Psoas muscle (tissue), 8 donors: ENCODE results near the gene IQCM. TPM values are rescaled to one million over a fixed set of nuclear protein-coding genes. Genes with fewer than 3 reads are reported as not detected.

ENCODE experiments used
- ATAC-seq, 4 donors: fragments of 200-7000 bp; cut with Tn5 transposase; one replicate each; pipeline ENCODE4 v1.9.1; 2020; ENCODE audit warnings: moderate library complexity in 3 of 4, mild to moderate bottlenecking in 2 of 4
- DNase-seq, 2 donors: peaks; one replicate each; pipeline ENCODE4 v3.0.0-alpha.2; 2020
- H3K27ac ChIP-seq: fragments of 200-600 bp; one replicate; pipeline ENCODE4 v1.8.0; 2022
- H3K27me3 ChIP-seq, 3 donors: fragments of 200-600 bp in 1 of 3; one replicate each; pipeline versions ENCODE4 v1.6.1 to v1.8.0; 2013 to 2022; ENCODE audit warnings: low read length in 2 of 3, mild to moderate bottlenecking in 2 of 3, moderate library complexity in 1 of 3; ENCODE audit not compliant: insufficient read depth in 3 of 3
- H3K36me3 ChIP-seq, 2 donors: fragments of 200-600 bp in 1 of 2; one replicate each; pipeline versions ENCODE4 v1.6.1 to v1.8.0; 2013 to 2022; ENCODE audit warnings: low read depth in 1 of 2, mild to moderate bottlenecking in 1 of 2, moderate library complexity in 1 of 2; ENCODE audit not compliant: insufficient read depth in 1 of 2
- H3K4me1 ChIP-seq: fragments of 200-600 bp; one replicate; pipeline ENCODE4 v1.8.0; 2022
- H3K4me3 ChIP-seq: fragments of 200-600 bp; one replicate; pipeline ENCODE4 v1.8.0; 2022; ENCODE audit warnings: mild to moderate bottlenecking
- H3K9me3 ChIP-seq: fragments of 200-600 bp; one replicate; pipeline ENCODE4 v1.8.0; 2022
- CTCF ChIP-seq: fragments of 200-600 bp; IDR thresholded peaks from one replicate; pipeline ENCODE4 v1.8.0; 2022; ENCODE audit warnings: antibody characterized with exemption
- WGBS, 3 donors: extraction: QIAGEN DNeasy Blood & Tissue Kit; methylation state at CpG; one replicate each; pipeline versions ENCODE4 v1.1.6 to v1.1.7; 2013; 5-methylcytosine and 5-hydroxymethylcytosine counted together
- intact Hi-C, 2 donors: fragments of 100-400 bp; cut with DNase I; formaldehyde crosslinking; loops; one replicate each; pipeline versions ENCODE4 v1.11.0 to v1.14.2; 2022
- polyA plus RNA-seq, 3 donors: library from polyadenylated mRNA; stranded (reverse); fragments of 200-250 nt; gene quantifications; one replicate each; pipeline ENCODE4 v1.2.3, GENCODE V29; 2013
- total RNA-seq, 4 donors: library from RNA; stranded (reverse); fragmentation: NEBNext Ultra II Directional in 2 of 4; extraction: Animal tissue kit (Norgen Biotek cat#: 25700) in 2 of 4; gene quantifications; one replicate each; pipeline versions ENCODE4 v1.2.1 to v1.2.4, GENCODE V29; 2021 to 2023
- donor health status: healthy with polysubstance abuse.
- donor health status: DM: no; HTN: no; CAD: no; lungs with moderate emphysema.
- donor health status: Bipolar disorder and iron deficiency.
- donor health status: healthy.
- donor health status: DM: yes; HTN: yes; CAD: no.
- donor health status: DM: no; HTN: no; CAD: no.
- donor health status: DM: no; HTN: no; CAD: no.
- donor health status: DM: yes; HTN: yes; CAD: no.

The IQCM gene
- total and polyA plus RNA-seq, 7 donors = 1.1 TPM; not detected in 6

- Histone ChIP-seq H3K4me3 (no peak overlapping the region), H3K27ac (no peak overlapping the region), H3K36me3 (no peaks in the 10 kb centered on the region), H3K4me1 (no peaks in the 10 kb centered on the region), H3K9me3 (peaks cover 1% of the 10 kb centered on the region), H3K27me3 (no peaks in the 10 kb centered on the region)
- intact Hi-C loops = no loop called here
- no peak for TF ChIP-seq CTCF
- DNase-seq (no peak), ATAC-seq (no peak)
- 51 to 65% (median 57%) methylated on average over 3 of the region's 3 CpGs for WGBS, 3 donors
Observed at GRCh38 chr4:149328161-149328560, 487.5 kb downstream of the IQCM start.

GRCh38 chr4:149322203-149322602 lies 493.4 kb downstream of the IQCM start:
- no peaks in the 10 kb centered on the region for H3K27me3 ChIP-seq
- H3K4me1 ChIP-seq = no peaks in the 10 kb centered on the region
- 85 to 90% (median 85%) methylated on average over 1 of the region's 1 CpG for WGBS, 3 donors
- H3K36me3 ChIP-seq = no peaks in the 10 kb centered on the region
- ATAC-seq (no peak), DNase-seq (no peak)
- intact Hi-C loops = no loop called here
- no peak overlapping the region for H3K27ac ChIP-seq
- no peak for TF ChIP-seq CTCF
- H3K9me3 ChIP-seq = peaks cover 8% of the 10 kb centered on the region
- no peak overlapping the region for H3K4me3 ChIP-seq

- WGBS, 3 donors = 67 to 78% (median 72%) methylated on average over 1 of the region's 1 CpG
- intact Hi-C loops = no loop called here
- H3K27ac ChIP-seq = no peak overlapping the region
Observed at GRCh38 chr4:149321438-149321837, 494.2 kb downstream of the IQCM start.

DNA sequence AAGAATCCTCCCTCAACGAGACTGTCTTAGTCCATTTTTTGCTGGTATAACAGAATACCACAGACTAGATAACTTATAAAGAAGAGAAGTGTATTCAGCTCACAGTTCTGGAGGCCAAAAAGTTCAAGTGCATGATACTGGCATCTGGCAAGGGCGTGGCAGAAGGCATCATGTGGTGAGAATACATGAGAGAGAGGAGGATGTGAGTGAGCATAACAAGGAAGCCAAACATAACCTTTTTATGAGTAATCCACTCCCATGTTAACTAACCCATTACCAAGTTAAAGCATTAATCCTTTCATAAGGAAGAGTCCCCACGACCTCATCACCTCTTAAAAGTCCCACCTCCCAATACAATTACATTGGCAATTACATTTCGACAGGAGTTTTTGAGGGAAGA lies 504.6 kb downstream of the IQCM start:
- Histone ChIP-seq H3K36me3 (no peaks in the 10 kb centered on the region), H3K4me3 (no peak overlapping the region), H3K9me3 (no peaks in the 10 kb centered on the region), H3K4me1 (no peaks in the 10 kb centered on the region), H3K27ac (no peak overlapping the region), H3K27me3 (no peaks in the 10 kb centered on the region)
- no peak for ATAC-seq
- no peak for TF ChIP-seq CTCF
- WGBS, 3 donors = 65 to 69% (median 66%) methylated on average over 4 of the region's 4 CpGs
- DNase-seq = no peak
- intact Hi-C loops = no loop called here

More at GRCh38 chr4:149321438-149321837, 494.2 kb downstream of the IQCM start:
- DNase-seq (no peak), ATAC-seq (no peak)
- Histone ChIP-seq H3K4me1 (no peaks in the 10 kb centered on the region), H3K27me3 (no peaks in the 10 kb centered on the region), H3K36me3 (no peaks in the 10 kb centered on the region), H3K9me3 (peaks cover 8% of the 10 kb centered on the region), H3K4me3 (no peak overlapping the region)
- no peak for TF ChIP-seq CTCF

- Histone ChIP-seq H3K9me3 (no peaks in the 10 kb centered on the region), H3K4me3 (no peak overlapping the region), H3K27ac (no peak overlapping the region), H3K36me3 (no peaks in the 10 kb centered on the region), H3K4me1 (no peaks in the 10 kb centered on the region), H3K27me3 (peaks cover 0 to 2% (median 0%) of the 10 kb centered on the region in 3 donors)
- DNase-seq = no peak
- ATAC-seq = no peak
- intact Hi-C loops = no loop called here
- TF ChIP-seq CTCF = no peak
Observed at GRCh38 chr4:149306537-149306936, 509.1 kb downstream of the IQCM start.
